GM21717 (cell line): ENCODE data around the gene KCNAB1.

Experiments
- ATAC-seq: cut with Tn5 transposase; IDR thresholded peaks from one replicate; pipeline ENCODE4 v1.9.1; 2021; ENCODE audit warnings: mild to moderate bottlenecking, moderate library complexity; ENCODE audit not compliant: unreplicated experiment

Gene KCNAB1

DNA sequence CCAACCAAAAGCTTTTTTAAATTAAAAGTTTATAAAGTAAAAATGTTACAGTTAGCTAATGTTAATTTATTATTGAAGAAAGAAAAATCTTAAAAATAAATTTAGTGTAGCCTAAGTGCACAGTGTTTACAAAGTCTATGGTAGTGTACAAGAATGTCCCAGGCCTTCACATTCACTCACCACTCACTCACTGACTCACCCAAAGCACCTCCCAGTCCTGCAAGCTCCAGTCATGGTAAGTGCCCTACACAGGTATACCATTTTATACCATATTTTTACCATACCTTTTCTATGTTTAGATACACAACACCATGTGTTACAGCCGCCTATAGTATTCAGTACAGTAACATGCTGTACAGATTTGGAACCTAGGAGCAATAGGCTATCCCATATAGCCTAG is 405.4 kb downstream of the KCNAB1 start:
- ATAC-seq, result no peak

DNA sequence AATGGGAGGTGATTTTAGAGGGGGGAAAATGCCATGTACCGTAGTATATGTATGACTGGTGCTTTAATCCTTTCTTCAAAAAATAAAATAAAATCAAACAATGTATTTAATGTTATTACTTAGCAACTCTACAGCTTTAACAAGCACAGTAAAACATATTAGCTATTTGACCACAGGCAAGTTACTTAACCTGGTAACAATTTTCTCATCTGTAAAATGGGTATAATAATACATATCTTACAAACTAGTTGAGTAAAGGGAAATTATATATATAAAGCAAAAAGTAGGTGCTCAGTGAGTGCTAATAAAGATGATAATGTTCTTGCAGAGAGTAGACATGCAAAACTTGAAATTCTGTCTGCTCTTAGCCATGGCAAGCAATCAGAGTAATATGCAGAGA is 406.7 kb downstream of the KCNAB1 start:
- ATAC-seq, result no peak

DNA sequence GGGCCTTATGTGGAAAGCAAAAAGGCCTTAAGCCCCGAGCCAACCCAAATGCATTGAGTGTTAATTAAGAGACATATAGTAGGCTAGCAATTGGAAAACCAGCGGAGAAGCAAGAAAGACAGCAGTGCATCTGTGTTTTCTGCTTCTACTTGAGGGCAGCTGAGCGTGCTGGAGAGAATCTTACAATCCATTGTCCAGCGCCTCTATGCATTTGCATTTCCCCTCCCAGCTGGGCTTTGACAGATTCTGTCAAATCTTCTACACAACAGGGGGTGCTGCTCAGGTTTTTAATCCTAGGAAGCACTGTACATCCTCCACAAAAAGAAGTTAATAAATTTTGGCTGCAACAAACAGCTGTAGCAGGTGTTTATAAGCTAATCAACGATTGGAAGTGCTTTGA is 410.6 kb downstream of the KCNAB1 start:
- ATAC-seq, result no peak

DNA sequence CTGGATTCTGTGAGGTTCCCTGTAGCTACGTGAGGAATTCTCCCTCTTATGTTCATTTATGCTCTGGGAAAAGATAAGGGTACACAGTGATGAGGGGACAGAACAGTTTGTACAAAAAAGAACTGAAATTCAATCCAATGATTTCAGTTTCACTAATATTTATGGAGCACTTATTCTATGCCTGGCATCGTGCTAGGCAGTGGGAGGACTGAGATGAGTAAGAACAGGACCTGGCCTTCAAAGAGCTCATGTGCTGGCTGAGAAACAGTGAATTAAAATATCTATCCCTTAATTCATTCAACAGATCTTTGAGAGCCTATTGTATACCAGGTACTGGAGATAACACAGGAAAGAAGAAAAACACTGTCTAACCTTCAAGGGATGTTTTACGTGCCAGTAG is 412.4 kb downstream of the KCNAB1 start:
- no peak for ATAC-seq

DNA sequence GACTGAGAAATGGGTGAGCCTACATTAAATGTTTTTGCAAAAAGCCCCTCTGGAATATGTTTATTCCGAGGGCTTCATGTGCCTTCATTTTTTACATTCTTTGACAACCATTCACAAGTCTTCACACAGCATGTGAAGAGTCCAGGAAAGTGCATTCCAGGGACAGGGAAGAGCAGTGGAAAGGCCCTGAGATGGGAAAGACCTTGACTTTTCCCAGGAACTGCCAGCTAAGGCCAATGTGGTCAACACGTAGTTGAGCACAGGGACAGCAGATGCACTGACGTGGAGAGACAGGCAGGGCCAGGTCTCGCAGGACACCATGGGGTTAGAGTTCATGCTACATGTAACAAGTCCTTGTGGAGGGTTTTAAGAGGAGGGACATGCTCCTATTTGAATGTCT is 412.8 kb downstream of the KCNAB1 start:
- ATAC-seq, result no peak

DNA sequence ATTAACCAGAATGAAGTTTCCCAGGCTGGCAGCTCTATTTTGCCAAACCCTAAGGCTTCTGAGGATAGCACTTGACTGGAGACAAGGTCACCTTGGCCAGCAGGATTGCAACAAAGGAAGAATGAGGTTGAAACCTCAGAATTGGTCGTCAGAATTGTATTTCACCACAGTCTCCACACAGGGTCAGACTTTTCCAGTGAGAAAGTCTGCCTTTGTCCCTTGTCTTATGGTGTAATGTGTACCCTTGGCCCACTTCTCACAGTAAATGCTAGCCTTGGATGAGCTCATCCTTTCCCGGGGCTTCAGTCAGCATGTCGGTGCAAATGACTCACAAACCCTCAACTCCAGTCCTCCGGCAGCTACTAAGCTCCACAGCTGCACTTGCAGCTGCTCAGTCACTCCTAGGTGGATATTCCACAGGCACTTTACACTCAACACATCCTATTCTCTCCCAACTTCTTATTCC is 414.8 kb downstream of the KCNAB1 start:
- no peak for ATAC-seq

DNA sequence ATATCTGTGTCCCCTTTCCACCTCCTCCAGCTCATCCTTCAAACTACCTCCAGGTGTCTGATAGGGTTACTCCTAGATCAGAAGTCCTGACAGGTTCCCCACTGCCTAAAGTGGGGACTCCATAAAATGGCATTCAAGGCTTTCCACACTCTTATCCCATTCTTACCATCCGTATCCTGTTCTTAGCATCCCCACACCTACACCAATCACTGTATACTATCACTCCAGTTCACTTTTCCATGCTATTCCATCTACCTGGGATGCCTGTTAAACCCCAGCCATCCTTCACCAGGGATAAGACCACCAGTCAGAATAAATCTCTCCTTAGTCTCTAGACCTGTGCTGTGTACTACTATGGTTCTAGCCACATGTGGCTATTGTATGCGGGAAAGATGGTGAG is 415.4 kb downstream of the KCNAB1 start:
- no peak for ATAC-seq

DNA sequence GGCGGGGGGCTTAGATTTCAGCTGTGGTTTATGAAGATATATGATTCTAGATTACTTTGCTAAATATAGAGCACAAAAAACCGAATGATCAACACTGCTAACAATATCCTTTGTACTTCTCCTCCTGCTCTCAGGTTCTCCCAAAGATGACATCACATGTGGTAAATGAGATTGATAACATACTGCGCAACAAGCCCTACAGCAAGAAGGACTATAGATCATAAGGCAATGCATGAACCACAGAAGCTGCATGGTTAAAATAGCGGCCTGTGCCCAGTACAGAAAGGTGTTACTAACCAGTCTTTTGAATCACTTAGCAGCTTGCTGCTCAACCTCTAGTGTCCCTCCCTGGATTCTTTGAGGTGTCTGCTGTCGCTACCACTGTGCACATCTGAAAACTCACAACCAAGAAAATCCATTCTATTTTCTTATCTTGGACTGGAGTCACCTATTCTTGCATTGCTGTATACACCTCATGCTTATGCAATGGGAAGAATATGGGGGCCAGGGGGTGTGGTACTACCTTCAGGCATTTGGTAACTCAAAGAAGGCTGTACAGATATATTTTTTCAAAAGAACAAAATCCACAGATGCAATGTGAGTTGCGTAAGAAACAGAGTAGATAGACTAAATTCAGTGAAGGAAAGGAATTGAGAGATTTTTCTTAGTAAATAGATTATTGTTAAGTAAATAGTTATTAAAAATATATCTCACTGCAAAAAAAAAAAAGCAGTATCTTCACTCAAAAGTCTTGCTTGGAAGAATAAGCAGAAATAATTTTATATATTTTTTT is 416.3 kb downstream of the KCNAB1 start:
- ATAC-seq, result no peak

DNA sequence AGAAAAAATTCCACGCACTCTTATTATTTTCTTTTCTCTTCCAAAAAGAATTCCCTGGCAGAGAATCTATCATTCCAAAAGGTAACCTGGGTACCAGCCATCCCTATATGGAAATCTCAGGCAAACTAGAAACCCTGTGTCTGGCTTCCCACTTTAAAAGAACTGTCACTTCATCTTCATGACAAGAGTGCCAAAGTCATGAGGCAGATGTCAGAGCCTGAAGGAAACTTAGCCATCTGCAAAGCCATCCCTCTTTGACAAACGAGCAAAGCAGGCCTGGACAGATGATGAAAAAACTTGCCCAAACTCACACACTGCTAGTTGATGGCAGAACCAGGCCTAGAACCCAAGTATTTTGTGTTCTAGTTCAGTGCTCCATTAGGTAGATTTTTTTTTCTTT is 418.7 kb downstream of the KCNAB1 start:
- no peak for ATAC-seq

DNA sequence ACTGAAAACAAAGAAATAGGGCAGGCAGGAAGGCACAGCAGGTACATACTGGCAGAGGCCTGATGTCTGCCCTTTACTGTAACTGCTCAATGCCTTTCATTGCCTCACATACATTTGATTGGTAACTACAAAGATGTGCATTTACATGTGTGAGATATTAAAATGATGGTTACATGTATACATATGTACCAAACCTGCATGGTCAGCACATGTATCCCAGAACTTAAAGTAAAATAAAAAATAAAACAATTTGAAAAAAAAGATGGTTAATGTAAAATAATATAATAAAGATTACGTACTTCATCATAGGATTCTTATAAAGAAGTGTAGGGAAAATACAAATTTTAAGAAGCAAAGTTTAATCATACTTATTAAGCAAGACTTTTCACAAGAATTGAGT is 419.4 kb downstream of the KCNAB1 start:
- no peak for ATAC-seq

DNA sequence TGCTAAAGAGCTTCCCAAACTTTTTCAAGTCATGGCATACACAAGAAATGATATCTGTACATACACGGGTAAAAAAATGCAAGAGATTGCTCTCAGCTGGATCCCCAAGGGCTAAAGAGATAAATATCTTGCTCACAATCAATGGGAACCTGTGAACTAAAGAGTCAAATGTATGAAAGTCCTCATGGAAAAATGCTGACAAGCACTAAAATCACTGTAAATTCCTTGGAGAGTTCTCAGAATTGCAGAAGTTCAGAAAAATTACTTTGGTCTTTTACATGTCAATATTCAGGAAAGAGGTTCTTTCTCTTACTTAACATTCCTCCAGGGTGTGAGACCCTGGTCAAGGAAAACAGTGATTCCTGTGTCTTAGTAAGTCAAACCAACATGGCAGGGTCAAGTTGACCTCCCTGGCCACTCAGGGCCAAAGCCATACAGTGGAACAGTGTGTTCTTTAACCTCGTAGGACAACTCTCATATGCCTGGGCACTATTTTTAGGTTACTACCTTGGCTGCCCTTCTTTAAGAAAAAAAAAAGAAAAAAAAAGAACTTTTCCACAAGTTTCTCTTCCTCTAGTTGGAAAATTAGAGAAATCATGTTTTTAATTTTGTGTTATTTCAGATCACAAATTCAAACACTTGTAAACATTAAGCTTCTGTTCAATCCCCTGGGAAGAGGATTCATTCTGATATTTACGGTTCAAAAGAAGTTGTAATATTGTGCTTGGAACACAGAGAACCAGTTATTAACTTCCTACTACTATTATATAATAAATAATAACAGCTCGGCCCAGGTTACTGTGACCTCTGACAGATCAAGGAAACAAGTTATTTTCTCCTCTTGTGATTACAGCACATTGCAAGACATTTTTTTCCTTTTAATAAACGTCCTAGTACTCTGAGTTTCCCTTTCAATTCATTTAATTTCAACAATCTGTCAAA is 422.0 kb downstream of the KCNAB1 start:
- ATAC-seq, result no peak

DNA sequence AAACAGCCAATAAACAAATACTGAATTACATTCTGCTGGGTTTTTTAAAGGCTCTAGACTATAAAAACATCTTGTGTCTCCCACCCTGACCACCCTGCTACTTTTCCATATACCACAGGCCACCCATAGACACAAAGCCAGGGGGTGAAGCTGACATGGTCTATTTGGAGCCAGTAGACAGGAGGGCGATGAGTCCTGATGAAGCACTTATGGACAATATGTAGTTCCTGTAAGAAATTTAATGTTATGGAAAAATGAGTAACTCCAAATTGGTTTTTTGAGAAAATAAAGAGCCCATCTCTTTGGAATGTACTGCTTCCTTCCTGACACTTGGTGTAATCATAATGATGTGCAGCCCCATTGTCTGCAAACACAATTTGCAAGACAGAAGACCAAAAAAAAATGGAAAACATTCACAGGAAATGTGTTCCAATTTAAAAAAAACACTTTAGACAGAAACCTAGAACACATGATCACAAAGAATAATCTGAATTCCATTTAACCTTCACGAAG is 422.7 kb downstream of the KCNAB1 start:
- ATAC-seq, result no peak

DNA sequence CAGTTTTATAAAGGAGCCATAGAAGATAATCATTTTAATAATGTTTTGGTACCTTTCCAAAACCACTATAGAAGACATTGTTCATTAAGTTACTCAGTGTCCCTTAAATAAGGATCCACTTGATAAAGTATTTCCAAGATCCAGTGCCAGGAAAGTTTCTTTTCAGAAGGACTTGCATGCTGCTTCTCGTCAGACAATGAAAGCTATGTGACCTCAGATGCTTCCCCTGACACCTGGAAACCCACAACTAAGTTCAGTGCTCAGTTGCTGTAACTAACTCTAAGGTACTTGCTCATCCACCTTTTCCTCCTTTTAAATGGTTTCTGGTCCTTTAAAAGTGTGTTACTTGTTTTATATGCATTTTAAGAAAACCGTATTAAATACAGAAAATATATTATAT is 427.3 kb downstream of the KCNAB1 start:
- ATAC-seq, result no peak

DNA sequence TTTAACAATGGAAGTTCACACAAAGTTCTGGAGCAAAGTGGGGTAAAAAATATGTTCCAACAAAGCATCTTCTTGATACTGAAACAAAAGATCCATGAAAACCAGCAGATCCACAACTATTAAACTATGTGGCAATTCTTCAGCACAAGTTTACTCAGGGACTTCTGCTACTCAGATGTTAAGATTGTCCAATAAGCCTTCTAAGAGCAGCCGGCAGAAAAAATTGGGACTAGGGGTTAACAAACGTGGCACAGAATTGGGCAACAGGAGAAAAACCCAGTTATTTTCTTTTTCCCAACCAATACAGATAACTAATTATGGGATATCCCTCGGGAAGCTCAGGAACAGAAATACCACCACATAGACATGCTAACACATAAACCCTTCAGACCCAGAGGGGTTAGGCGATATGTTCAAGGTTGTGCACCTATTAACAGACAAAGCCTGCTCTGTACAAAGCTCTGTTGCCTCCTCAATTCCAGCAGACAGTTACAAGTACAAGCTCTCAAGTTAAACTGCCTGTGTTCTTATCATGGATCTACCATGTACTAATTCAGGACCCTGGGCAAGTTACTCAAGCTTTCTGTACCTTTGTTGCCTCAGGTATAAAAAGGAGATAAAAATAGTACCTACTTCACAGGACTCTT is 427.8 kb downstream of the KCNAB1 start:
- no peak for ATAC-seq

DNA sequence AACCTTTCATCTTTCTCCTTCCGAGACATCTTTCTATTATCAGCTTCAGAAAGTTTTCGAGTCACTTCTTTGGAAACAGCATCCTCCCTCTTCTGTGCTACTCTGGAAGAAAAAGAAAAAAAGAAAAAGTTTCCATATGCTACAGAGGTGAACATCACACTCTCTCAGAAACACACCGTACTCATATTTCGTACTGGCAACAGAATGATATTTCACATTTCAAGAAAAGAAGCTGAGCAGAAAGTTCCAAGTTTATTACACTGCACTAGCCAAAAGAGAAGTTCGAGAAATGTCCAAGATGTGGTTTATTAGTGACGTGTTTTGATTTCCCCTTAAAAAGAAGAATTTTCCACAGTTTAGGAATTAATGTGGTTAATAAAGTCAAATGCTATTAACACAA is 428.5 kb downstream of the KCNAB1 start:
- ATAC-seq, result no peak

DNA sequence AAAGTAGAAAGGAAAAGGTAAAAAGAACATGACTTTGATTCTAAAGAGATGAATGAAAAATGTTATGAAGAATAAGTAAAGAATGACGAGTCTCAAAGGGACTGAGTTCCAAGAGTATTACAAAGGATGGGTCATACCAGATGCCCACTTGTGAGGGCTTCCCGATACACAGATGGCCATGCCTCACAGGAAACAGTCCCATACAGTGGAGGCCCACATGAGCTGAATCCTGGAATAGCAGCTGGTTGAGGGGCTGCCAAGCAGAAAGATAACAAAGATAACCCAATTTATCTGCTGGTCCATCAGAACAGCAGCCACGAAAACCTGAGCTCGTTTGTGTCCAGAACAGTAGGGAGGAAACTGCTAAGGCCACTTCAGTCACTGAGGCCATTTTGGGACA is 430.9 kb downstream of the KCNAB1 start:
- no peak for ATAC-seq

DNA sequence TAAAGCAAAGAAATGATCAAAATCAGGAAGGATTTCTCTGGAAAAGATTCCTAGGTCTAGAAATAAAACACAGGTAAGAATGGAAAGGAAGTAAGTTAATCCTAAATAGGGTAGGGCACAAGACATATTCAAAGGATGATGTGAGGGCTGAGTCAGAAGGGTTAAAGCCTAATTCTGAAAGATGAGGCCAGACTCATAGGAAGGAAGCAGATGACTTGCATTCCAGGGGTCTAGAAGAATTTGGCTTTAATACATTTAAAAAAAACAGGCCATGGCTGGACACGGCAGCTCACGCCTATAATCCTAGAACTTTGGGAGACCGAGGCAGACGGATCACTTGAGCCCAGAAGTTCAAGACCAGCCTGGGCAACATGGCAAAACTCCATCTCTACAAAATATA is 431.4 kb downstream of the KCNAB1 start:
- ATAC-seq, result no peak

DNA sequence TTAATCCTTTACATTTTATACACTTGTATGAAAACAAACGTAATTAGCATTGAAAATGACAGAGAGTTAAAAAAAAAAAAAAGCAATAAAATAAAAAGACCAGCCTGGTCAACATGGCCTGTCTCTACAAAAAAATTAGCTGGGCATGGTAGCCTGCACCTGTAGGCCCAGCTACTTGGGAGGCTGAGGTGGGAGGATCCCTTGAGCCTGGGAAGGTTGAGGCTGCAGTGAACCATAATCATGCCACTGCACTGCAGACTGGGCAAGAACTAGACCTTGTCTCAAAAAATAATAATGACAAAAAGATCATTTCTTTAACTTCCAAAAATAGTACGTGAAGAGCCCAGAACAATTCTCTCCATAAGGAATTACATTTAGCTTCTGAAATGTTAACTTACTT is 432.6 kb downstream of the KCNAB1 start:
- no peak for ATAC-seq

DNA sequence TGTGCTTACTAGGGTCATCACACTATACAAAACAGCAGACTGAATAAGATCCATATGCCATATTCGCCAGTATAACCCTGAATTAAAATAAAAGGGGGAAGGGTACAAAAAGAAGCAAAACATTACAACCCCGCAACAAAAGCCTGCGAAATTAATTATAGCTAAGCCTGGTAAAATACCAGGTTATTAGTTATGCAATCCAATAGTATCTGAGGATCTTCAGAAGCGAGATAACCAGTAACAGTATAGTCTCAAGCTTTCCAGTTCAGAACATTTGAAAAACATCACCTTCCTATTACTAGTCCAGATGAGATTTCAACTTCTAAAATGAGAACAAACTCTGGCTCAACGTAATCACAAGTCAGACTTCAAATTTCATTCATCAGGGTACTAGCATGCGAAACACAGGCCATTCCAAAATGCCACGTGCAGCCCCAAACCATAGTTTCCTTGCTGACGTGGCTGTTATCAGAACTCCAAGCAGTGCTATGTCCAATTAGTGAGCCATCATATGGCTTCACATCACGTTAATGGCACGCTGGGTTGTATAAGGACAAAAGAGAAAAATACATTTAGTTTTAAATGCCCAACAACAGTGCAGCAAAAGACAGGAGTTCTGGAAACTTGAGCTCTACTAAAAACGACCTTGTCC is 433.5 kb downstream of the KCNAB1 start:
- ATAC-seq, result no peak

DNA sequence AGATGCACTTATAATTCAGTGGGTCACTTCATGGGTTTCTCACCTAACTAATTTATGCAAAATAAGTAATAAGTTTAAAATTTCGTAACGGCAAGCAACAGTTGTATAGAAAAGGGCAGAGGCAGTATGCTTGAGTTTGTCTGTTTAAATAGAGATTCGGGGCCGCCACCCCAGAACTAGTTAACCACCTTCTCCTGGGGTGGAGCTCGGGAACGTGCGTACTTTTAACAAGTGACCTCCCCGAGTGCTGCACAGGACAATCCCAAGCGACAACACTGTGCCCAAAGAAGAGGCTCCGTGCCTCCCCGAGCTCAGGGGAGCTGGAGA is 434.1 kb downstream of the KCNAB1 start:
- ATAC-seq, result no peak
